Dermis microvascular lymphatic vessel endothelial cell (primary cell): ENCODE data around the gene KLHDC10. TPM values are rescaled to one million over a fixed set of nuclear protein-coding genes. Genes with fewer than 3 reads are reported as not detected.
A peak's percentile ranks its signal among the peaks of the same experiment; 100 is the strongest.
"Not testable (repeated sequence)": the region's sequence is repeated elsewhere in the genome, so short reads cannot be mapped to it uniquely, and the experiment has no call there.

Source experiments
- DNase-seq, 2 donors: peaks; one replicate each; pipeline versions ENCODE4 v3.0.0 to v3.0.0-alpha.2; 2010; ENCODE audit warnings: low read depth in 2 of 2
- total RNA-seq: library from RNA; depleted of rRNA; stranded (reverse); fragments of >200 nt; gene quantifications from 2 replicates; pipeline ENCODE4 v1.2.1, GENCODE V29; 2014

KLHDC10 gene
- total RNA-seq, 1 donor from 2014 or later = 24.8 TPM

- peak; percentile 72 to 87 for DNase-seq
These were observed 1.6 kb downstream of the KLHDC10 start for GRCh38 chr7:130071701-130072622.

GRCh38 chr7:130079846-130080394, 9.6 kb downstream of the KLHDC10 start:
- DNase-seq = no peak

GRCh38 chr7:130083497-130083896, 13.2 kb downstream of the KLHDC10 start:
- not testable (repeated sequence) for DNase-seq

- DNase-seq = peak in 1 of 2 donors; percentile 31
These were observed 13.9 kb downstream of the KLHDC10 start for GRCh38 chr7:130084037-130084875.

- DNase-seq = not testable (repeated sequence)
These were observed 14.9 kb downstream of the KLHDC10 start for GRCh38 chr7:130085235-130085634.

- no peak for DNase-seq
These were observed 16.6 kb downstream of the KLHDC10 start for GRCh38 chr7:130086938-130087337.

- no peak for DNase-seq
These were observed 17.0 kb downstream of the KLHDC10 start for GRCh38 chr7:130087364-130087763.

GRCh38 chr7:130090745-130091532, 20.6 kb downstream of the KLHDC10 start:
- no peak for DNase-seq

- no peak for DNase-seq
These were observed 21.7 kb downstream of the KLHDC10 start for GRCh38 chr7:130091999-130092398.

GRCh38 chr7:130092598-130092997, 22.3 kb downstream of the KLHDC10 start:
- DNase-seq = no peak

GRCh38 chr7:130095812-130096211, 25.5 kb downstream of the KLHDC10 start:
- DNase-seq = no peak

- DNase-seq = no peak
These were observed 26.0 kb downstream of the KLHDC10 start for GRCh38 chr7:130096243-130096827.

- no peak for DNase-seq
These were observed 29.0 kb downstream of the KLHDC10 start for GRCh38 chr7:130099331-130099730.

- DNase-seq = no peak
These were observed 32.3 kb downstream of the KLHDC10 start for GRCh38 chr7:130102588-130102987.

- DNase-seq = no peak
These were observed 37.8 kb downstream of the KLHDC10 start for GRCh38 chr7:130107949-130108674.

- DNase-seq = no peak
These were observed 38.5 kb downstream of the KLHDC10 start for GRCh38 chr7:130108809-130109208.

GRCh38 chr7:130112093-130112492, 41.8 kb downstream of the KLHDC10 start:
- DNase-seq = no peak

GRCh38 chr7:130112662-130113425, 42.5 kb downstream of the KLHDC10 start:
- DNase-seq = no peak

GRCh38 chr7:130113426-130113805, 43.1 kb downstream of the KLHDC10 start:
- not testable (repeated sequence) for DNase-seq
